ENCODE data around the gene PTPRN2. TPM values are rescaled to one million over a fixed set of nuclear protein-coding genes. Genes with fewer than 3 reads are reported as not detected.

PTPRN2 gene
- total and polyA plus RNA-seq, 2 of the 8 experiments (the other 6 are each of a cell fraction or from before 2014, with no cell fraction given): 2.6 to 4.5 TPM

DNA sequence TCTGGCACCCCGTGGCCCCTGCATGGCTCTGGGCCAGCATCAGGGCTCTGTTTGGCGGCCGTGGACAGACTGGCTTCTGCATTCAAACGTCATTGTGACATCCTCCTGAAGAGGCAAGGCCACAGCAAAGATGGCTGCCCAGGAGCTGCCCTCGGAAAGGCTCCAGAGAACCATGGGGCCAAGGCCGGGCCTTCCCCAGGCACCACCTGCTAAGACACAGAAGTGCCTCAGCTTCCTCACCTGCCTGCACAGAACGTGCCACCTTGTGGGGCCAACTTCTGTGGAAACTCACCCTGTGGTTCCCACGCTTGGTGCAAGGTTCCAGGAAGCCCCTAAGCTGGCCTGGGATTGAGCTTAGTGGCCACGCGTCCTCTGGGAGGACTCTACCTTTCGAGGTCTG lies 396.9 kb downstream of the PTPRN2 start:
- Histone ChIP-seq H3K9me3 (ENCODE audit: insufficient read depth in 2 of 2, low read depth in 1 of 2, low read length in 1 of 2) (peaks cover 18 to 60% of the 10 kb centered on the region in 2 experiments), H3K56ac (replicated peaks; ENCODE audit: insufficient read length, low read depth, low read length) (no peak overlapping the region), H3K79me2 (ENCODE audit: control insufficient read depth in 1 of 2, insufficient read depth in 2 of 2, low read length in 2 of 2) (no peaks in the 10 kb centered on the region), H4K20me1 (replicated peaks in 1 of 2; ENCODE audit: control insufficient read depth in 1 of 2, insufficient read depth in 2 of 2, low read length in 2 of 2) (no peaks in the 10 kb centered on the region), H3K23ac (ENCODE audit: insufficient read length) (no peak overlapping the region), H3K27me3 (replicated peaks in 1 of 4; ENCODE audit: control insufficient read depth in 3 of 4, extremely low read depth in 1 of 4, insufficient read depth in 3 of 4, low read length in 3 of 4) (no peaks in the 10 kb centered on the region), H4K5ac (ENCODE audit: insufficient read length, low read depth, low read length) (no peak overlapping the region), H3K23me2 (ENCODE audit: low read depth, low read length) (no peaks in the 10 kb centered on the region), H2AK5ac (ENCODE audit: low read depth, low read length) (no peak overlapping the region), H3K79me1 (ENCODE audit: low read depth, low read length) (no peaks in the 10 kb centered on the region), H3K4ac (replicated peaks; ENCODE audit: insufficient read length, low read depth, low read length) (no peak overlapping the region), H2BK5ac (ENCODE audit: low read depth, low read length) (no peak overlapping the region), H3K4me3 (ENCODE audit: extremely low read depth in 1 of 4, insufficient read depth in 2 of 4, low read depth in 3 of 4, low read length in 4 of 4) (no peak overlapping the region), H2BK15ac (ENCODE audit: low read length) (no peak overlapping the region), H2BK20ac (ENCODE audit: low read length) (no peak overlapping the region), H3K14ac (ENCODE audit: insufficient read length) (no peak overlapping the region), H3K9ac (replicated peaks in 1 of 4; ENCODE audit: extremely low read depth in 1 of 4, low read depth in 3 of 4, low read length in 3 of 4) (no peak overlapping the region), H3K4me2 (ENCODE audit: insufficient read depth in 1 of 2, low read depth in 2 of 2, low read length in 2 of 2) (no peak overlapping the region), H3K18ac (ENCODE audit: extremely low read depth, low read length) (no peak overlapping the region), H3K27ac (ENCODE audit: low read depth, low read length) (no peak overlapping the region), H3K4me1 (replicated peaks in 1 of 4; ENCODE audit: control insufficient read depth in 3 of 4, insufficient read depth in 4 of 4, low read length in 3 of 4) (no peaks in the 10 kb centered on the region), H4K8ac (ENCODE audit: extremely low read depth, insufficient read depth, low read length) (0 out of 2 replicates have a peak overlapping the region, but pooled peaks have one; percentile 0), H2BK120ac (replicated peaks; ENCODE audit: low read depth, low read length) (no peak overlapping the region), H2AFZ (ENCODE audit: low read length) (no peak overlapping the region), H4K91ac (replicated peaks; ENCODE audit: insufficient read length, low read length) (no peak overlapping the region), H3K36me3 (ENCODE audit: control insufficient read depth in 2 of 4, insufficient read depth in 4 of 4, low read length in 3 of 4) (no peaks in the 10 kb centered on the region), H2BK12ac (ENCODE audit: low read depth, low read length) (no peak overlapping the region)
- POLR2A ChIA-PET (ENCODE audit: partially characterized antibody): no interaction called here
- CTCF ChIA-PET (ENCODE audit: partially characterized antibody): no interaction called here
- DNase-seq (ENCODE audit: low read depth in 1 of 2, low spot score in 2 of 2): no peak
- FAIRE-seq: no peak
- 84% methylated on average over 11 of the region's 11 CpGs; no CpG with 5 or more reads in 1 of the 2 experiments for WGBS, 2 experiments (ENCODE audit: extremely low coverage in 1 of 2, insufficient coverage in 1 of 2, insufficient read length in 1 of 2, insufficient replicate concordance in 2 of 2, low coverage in 1 of 2, low lambda C conversion rate in 2 of 2, missing lambda C conversion rate in 1 of 2)
- TF ChIP-seq SRF (IDR thresholded peaks at IDR 0.05; ENCODE audit: low read depth, low read length): no peak
- TF ChIP-seq PHF8 (conservative IDR thresholded peaks at IDR 0.05; ENCODE audit: low read depth, low read length): no peak
- TF ChIP-seq POLR2A (IDR thresholded peaks at IDR 0.05; ENCODE audit: control extremely low read depth in 1 of 2, low read depth in 2 of 2, low read length in 2 of 2): no peak
- no peak for TF ChIP-seq TBP (IDR thresholded peaks at IDR 0.05; ENCODE audit: low read depth, low read length)
- TF ChIP-seq TEAD4 (IDR thresholded peaks at IDR 0.05; ENCODE audit: low read depth, low read length): no peak
- TF ChIP-seq KDM4A (IDR thresholded peaks at IDR 0.05; ENCODE audit: low read depth, low read length, severe bottlenecking): no peak
- TF ChIP-seq ASH2L (IDR thresholded peaks at IDR 0.05; ENCODE audit: low read length): no peak
- no peak for TF ChIP-seq SIN3A (conservative IDR thresholded peaks at IDR 0.05 in 1 of 2, IDR thresholded peaks at IDR 0.05 in 1 of 2; ENCODE audit: low read depth in 1 of 2, low read length in 2 of 2)
- no peak for TF ChIP-seq KDM1A (IDR thresholded peaks at IDR 0.05; ENCODE audit: borderline replicate concordance, low read length)
- TF ChIP-seq CHD2 (IDR thresholded peaks at IDR 0.05; ENCODE audit: low read length): no peak
- TF ChIP-seq SUZ12 (IDR thresholded peaks at IDR 0.05; ENCODE audit: low read length): no peak
- no peak for TF ChIP-seq FOSL1 (IDR thresholded peaks at IDR 0.05; ENCODE audit: insufficient read depth, low read depth, low read length)
- TF ChIP-seq ATF2 (IDR thresholded peaks at IDR 0.05; ENCODE audit: low read length): no peak
- no peak for TF ChIP-seq TCF12 (IDR thresholded peaks at IDR 0.05; ENCODE audit: low read depth, low read length)

Measured in H1 (cell line).